ENCODE measurements around the gene RAP1A.
A peak's percentile ranks its signal among the peaks of the same experiment; 100 is the strongest.
"Not testable (repeated sequence)": the region's sequence is repeated elsewhere in the genome, so short reads cannot be mapped to it uniquely, and the experiment has no call there.

The RAP1A gene

DNA sequence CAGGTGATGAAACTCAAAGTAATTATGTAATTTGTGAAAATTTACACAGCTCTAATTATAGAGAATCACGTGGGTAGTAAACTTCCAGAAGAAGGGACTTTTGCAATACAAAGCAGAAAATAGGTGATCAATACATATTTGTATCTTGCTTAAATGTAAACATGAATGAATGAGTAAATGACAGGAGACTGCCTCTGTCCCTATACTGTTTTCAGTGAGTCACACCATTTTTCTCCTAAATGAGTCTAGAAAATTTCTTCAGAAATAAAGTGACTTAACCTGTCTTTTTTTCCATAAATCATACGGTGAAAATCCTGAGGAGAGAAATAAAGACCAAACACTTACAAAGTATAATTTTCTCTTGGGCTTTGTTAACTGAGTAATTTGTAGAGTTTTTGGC, 11.9 kb downstream of the RAP1A start:
- DNase-seq = no peak

DNA sequence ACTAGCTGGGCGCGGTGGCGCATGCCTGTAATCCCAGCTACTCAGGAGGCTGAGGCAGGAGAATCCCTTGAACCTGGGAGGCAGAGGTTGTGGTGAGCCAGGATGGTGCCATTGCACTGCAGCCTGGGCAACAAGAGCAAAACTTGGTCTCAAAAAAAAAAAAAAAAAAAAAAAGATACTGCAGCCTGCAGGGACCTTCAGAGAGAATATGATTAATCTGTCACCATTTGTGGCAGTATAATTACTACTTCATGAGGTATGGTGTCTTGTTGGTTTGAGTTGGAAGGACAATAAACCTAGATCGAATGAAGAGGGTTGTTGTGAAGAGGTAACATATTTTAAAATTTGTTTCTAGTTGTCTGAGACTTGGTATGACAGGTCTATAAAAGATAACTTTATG, 13.2 kb downstream of the RAP1A start:
- not testable (repeated sequence) for DNase-seq

DNA sequence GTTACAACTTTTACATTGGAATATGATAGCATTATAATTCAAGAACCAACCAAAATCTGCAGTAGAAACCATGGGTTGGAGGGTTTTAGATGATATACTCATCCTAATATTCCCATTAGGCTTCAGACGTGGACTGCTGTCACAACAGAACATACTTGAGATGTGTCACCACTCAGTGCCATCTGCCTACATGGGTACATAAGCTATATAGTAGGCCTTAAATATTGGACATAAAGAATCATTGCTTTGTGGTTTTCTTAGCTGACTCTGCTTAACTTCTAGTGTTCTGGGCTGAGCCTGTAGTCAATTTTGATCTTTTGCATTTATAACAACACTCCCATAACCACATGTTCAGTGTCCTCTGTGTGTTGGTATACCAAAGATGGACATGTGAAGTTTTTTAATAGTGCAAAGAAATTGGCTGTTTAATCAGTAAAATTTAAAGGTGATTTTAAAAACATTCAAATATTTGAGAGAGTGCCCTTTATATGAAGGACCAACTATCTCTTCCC, 14.2 kb downstream of the RAP1A start:
- no peak for DNase-seq

GRCh38 chr1:111635324-111636009, 15.9 kb downstream of the RAP1A start:
- no peak for DNase-seq

GRCh38 chr1:111638320-111638719, 18.7 kb downstream of the RAP1A start:
- no peak for DNase-seq

- no peak for DNase-seq
These were observed 20.1 kb downstream of the RAP1A start for GRCh38 chr1:111639602-111640198.

DNA sequence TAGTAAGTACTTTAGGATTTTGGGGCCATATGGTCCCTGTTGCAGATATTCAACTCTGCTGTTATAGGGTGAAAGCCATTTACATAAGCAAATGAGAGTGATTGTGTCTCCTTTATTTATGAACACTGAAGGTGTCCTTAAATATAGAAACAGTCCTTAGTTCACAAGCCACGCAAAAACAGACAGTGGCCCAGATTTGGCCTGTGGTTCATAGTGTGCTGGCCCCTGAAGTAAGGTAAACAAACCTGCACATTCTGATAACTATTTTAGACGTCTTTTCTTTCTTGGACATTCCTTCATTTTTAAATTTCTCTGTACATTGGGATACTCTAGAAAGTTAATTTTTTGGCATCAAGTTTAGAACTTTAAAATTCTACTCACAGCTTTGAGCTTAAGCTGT, 23.5 kb downstream of the RAP1A start:
- DNase-seq = no peak

DNA sequence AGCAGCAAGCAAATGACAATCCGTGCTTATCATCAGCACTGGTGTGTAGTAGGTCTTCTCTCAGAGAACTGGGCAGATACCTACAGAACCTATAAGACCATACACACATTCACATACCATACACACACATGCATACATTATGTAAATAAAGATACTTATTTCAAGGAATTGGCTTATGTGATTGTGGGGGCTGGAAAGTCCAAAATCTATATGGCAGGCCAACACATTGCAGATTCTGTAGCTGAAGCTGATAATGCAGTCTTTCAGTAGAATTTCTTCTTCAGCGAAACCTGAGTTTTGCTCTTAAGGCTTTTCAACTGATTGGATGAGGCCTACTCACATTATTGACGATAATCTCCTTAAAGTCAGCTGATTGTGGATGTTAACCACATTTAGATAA, 24.1 kb downstream of the RAP1A start:
- DNase-seq = no peak

DNA sequence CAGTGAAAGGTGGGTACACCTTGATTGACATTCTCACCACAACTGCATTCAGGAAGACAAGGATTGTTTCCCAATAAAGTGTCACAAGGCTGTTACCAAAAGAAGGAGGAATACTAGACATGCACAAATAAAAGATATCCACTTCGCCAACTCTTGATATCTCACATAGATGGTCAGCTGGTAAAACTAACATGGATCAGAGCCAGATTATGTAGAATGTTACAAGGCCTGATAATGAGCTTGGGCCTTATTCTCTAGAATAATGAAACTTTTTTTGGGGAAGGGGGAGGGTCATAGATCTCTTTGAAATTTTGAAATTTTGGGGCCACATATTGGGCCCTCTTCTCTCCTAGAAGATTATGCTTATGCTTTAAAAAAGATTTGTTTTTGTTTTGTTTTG, 24.9 kb downstream of the RAP1A start:
- DNase-seq = no peak

DNA sequence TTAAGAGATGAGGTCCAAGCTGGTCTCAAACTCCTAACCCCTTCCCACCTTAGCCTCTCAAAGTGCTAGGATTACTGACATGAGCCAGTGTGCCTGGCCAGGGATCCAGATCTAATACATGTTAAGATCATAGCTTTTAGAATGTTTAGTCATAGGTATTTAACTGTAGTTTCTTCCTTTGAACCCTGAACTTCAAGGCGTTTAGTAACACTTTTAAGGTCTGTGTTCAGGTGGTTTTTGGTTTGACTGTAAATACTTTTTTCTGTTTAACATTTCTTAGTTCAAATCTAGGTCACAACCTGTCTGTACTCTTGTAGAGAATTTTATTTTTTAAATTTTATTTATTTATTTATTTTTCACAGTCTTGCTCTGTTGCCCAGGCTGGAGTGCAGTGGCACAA, 28.1 kb downstream of the RAP1A start:
- DNase-seq = peak; percentile 35

GRCh38 chr1:111648806-111649205, 29.2 kb downstream of the RAP1A start:
- DNase-seq = no peak

DNA sequence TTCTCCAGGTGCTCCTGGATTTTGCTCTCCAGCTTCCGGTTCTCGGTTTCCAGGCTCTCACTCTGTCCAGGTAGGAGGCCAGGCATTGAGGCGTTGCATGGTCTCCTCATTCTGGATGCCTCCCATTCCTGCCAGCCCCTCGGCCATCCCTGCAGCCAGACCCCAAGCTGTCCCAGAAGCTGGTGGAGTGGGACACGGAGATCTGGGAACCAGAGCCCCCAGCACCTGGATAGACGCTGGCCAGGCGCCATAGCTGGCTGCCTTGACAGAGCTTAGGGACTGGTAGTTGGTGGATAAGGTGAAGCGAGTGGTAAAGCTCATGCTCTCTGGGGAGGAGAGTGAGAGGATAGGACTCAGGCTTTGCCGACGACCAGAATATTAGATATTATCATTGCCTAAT, 29.6 kb downstream of the RAP1A start:
- no peak for DNase-seq

DNA sequence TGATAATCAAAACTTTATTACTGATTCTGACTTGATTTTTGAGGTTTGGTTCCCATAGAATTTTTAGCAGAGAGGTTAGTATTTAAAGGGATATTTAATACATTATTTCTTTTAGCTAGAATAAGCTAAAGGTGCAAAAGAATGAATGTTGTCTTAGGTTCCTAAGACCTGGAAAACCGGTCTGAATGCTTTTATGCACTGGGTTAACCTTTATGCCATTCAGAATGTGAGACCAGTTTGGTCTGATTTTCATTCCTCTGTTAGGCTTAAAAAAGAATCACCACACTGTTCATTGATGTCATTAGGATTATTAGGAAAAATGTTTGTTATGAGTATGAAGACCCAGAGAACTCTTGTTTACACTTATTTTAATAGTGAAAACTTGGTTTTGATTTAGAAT, 30.1 kb downstream of the RAP1A start:
- no peak for DNase-seq

GRCh38 chr1:111653709-111654108, 34.1 kb downstream of the RAP1A start:
- DNase-seq = no peak

DNA sequence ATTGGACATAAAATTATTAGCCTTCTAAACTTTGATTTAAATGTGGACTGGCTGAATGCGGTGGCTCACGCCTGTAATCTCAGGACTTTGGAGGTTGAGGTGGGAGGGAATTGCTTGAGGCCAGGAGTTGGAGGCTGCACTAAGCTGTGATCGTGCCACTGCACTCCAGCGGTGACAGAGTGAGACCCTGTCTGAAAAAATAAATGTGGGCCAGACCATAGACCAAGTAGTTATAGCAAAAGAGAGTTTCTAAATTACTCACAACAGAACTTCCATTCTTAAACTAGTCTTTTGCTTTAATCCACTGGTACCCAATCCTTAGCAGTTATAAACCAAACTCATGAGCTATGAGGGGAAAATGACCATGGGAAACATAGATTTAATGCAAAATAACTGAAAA, 35.2 kb downstream of the RAP1A start:
- DNase-seq = no peak

GRCh38 chr1:111656086-111657017, 36.8 kb downstream of the RAP1A start:
- peak; percentile 50 for DNase-seq

DNA sequence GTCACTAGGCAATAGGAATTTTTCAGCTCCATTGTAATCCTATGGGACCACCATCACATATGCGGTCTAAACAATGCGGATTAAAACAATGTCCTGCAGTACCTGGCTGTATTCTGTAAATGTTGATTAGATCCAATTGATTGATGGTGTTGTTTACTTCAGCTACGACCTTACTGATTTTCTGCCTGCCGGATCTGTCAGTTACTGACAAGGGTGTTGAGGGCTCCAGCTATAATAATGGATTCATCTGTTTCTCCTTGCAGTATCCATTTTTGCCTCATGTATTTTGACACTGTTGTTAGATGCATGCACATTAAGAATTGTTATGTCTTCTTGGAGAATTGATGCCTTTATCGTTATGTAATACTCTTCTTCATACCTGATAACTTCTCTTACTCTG, 39.0 kb downstream of the RAP1A start:
- no peak for DNase-seq

- DNase-seq = no peak
These were observed 40.9 kb downstream of the RAP1A start for GRCh38 chr1:111660204-111661150.

- no peak for DNase-seq
These were observed 45.1 kb downstream of the RAP1A start for GRCh38 chr1:111664652-111665051.

DNA sequence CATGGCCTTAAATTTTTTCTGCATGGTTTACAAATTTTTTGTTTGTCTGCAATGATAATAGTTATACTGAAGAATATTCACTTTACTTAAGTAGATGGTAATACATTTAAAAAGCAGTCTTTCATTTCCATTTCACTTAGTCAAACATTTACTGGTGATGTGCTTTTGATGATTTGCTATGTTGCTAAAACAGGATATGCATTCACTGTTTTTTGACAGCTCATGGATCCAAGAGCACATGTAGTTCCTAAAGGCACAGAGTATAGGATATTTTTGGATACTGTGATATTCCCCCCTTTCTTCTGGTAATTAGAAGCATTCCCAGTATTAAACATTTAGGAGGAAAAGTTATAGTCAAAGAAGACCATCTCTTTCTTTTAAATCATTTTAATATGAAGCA, 45.9 kb downstream of the RAP1A start:
- no peak for DNase-seq

GRCh38 chr1:111666828-111667227, 47.2 kb downstream of the RAP1A start:
- no peak for DNase-seq

GRCh38 chr1:111669268-111669667, 49.7 kb downstream of the RAP1A start:
- DNase-seq = no peak

GRCh38 chr1:111671852-111672251, 52.3 kb downstream of the RAP1A start:
- no peak for DNase-seq
